ENCODE measurements around the gene COL7A1.

- TF ChIP-seq TGIF2 (CRISPR knock-in tag; IDR thresholded peaks at IDR 0.05) (no peak), ZNF34 (CRISPR knock-in tag; IDR thresholded peaks at IDR 0.05; ENCODE audit: borderline replicate concordance) (no peak), GABPA (IDR thresholded peaks at IDR 0.05; ENCODE audit: low read depth, low read length) (no peak), GABPA (CRISPR knock-in tag; IDR thresholded peaks at IDR 0.05; ENCODE audit: low read depth) (no peak), CTCF (CRISPR knock-in tag; IDR thresholded peaks at IDR 0.05) (no peak), ZNF589 (CRISPR knock-in tag; conservative IDR thresholded peaks at IDR 0.05) (no peak), HNRNPLL (IDR thresholded peaks at IDR 0.05; ENCODE audit: low read depth, low read length, poor library complexity, severe bottlenecking) (no peak), ZNF513 (CRISPR knock-in tag; conservative IDR thresholded peaks at IDR 0.05) (no peak), ZNF33B (CRISPR knock-in tag; IDR thresholded peaks at IDR 0.05) (no peak), ZBTB7B (CRISPR knock-in tag; IDR thresholded peaks at IDR 0.05) (no peak), ETV6 (CRISPR knock-in tag; conservative IDR thresholded peaks at IDR 0.05) (no peak), TCF7 (IDR thresholded peaks at IDR 0.05; ENCODE audit: low read depth) (no peak), PHF20 (CRISPR knock-in tag; IDR thresholded peaks at IDR 0.05) (no peak)
Observed at GRCh38 chr3:48524970-48525369, 70.2 kb downstream of the COL7A1 start.

Measured in HepG2 (cell line).